Stimulated activated naive CD4-positive, alpha-beta T cell treated with Interleukin-2 at 50 U/mL for 16 hours (primary cell): ENCODE measurements around the gene UBE2U.

Source experiments
- DNase-seq: peaks from one replicate; lab custom pipeline; 2025; lab: John Stamatoyannopoulos, UW

Gene UBE2U

GRCh38 chr1:64203420-64203819 lies at the start of gene UBE2U:
TSS of gene UBE2U (plus strand) at chr1:64203623. CDS start at chr1:64204051, 428 bp downstream.
- no peak for DNase-seq

GRCh38 chr1:64155278-64155677 lies 48.1 kb upstream of the UBE2U start:
- no peak for DNase-seq

GRCh38 chr1:64161357-64161941 lies 42.0 kb upstream of the UBE2U start:
- no peak for DNase-seq

GRCh38 chr1:64162151-64162550 lies 41.3 kb upstream of the UBE2U start:
- DNase-seq, result no peak

GRCh38 chr1:64162804-64163203 lies 40.6 kb upstream of the UBE2U start:
- no peak for DNase-seq

- no peak for DNase-seq
These were observed 40.0 kb upstream of the UBE2U start for GRCh38 chr1:64163431-64163830.

- no peak for DNase-seq
These were observed 39.5 kb upstream of the UBE2U start for GRCh38 chr1:64163970-64164369.

GRCh38 chr1:64166629-64167028 lies 36.8 kb upstream of the UBE2U start:
- no peak for DNase-seq

GRCh38 chr1:64167176-64167575 lies 36.2 kb upstream of the UBE2U start:
- DNase-seq, result no peak

- no peak for DNase-seq
These were observed 32.2 kb upstream of the UBE2U start for GRCh38 chr1:64171246-64171645.

GRCh38 chr1:64171797-64172281 lies 31.6 kb upstream of the UBE2U start:
- no peak for DNase-seq

GRCh38 chr1:64172458-64172983 lies 30.9 kb upstream of the UBE2U start:
- DNase-seq, result no peak

GRCh38 chr1:64173336-64173940 lies 30.0 kb upstream of the UBE2U start:
- no peak for DNase-seq

- DNase-seq, result no peak
These were observed 27.8 kb upstream of the UBE2U start for GRCh38 chr1:64175639-64176038.

GRCh38 chr1:64176659-64177058 lies 26.8 kb upstream of the UBE2U start:
- no peak for DNase-seq

GRCh38 chr1:64179588-64179987 lies 23.8 kb upstream of the UBE2U start:
- no peak for DNase-seq

GRCh38 chr1:64182207-64182606 lies 21.2 kb upstream of the UBE2U start:
- DNase-seq, result no peak

- no peak for DNase-seq
These were observed 19.9 kb upstream of the UBE2U start for GRCh38 chr1:64183395-64184002.

GRCh38 chr1:64184003-64184440 lies 19.4 kb upstream of the UBE2U start:
- DNase-seq, result no peak

GRCh38 chr1:64186138-64186897 lies 17.1 kb upstream of the UBE2U start:
- DNase-seq, result no peak

- DNase-seq, result no peak
These were observed 16.5 kb upstream of the UBE2U start for GRCh38 chr1:64186898-64187280.

GRCh38 chr1:64187646-64188045 lies 15.8 kb upstream of the UBE2U start:
- no peak for DNase-seq

- DNase-seq, result no peak
These were observed 11.1 kb upstream of the UBE2U start for GRCh38 chr1:64192290-64192689.
